CD8-positive, alpha-beta memory T cell (primary cell): ENCODE data around the gene B4GALNT4. TPM values are rescaled to one million over a fixed set of nuclear protein-coding genes. Genes with fewer than 3 reads are reported as not detected.
"Not testable (repeated sequence)": the region's sequence is repeated elsewhere in the genome, so short reads cannot be mapped to it uniquely, and the experiment has no call there.

ENCODE experiments used
- CTCF ChIA-PET: fragments of 350-600 bp; sonication (Branson Sonifier 250); formaldehyde crosslinking; loops from one replicate; lab custom pipeline; 2021; ENCODE audit warnings: antibody characterized with exemption; lab: Charles Lee
- POLR2A ChIA-PET: fragments of 350-600 bp; sonication (Branson Sonifier 250); formaldehyde crosslinking; loops from one replicate; lab custom pipeline; 2021; ENCODE audit warnings: antibody characterized with exemption; lab: Charles Lee
- DNase-seq, 5 donors: peaks; one replicate each; pipeline versions ENCODE4 v3.0.0 to v3.0.0-alpha.2; 2020 to 2022; ENCODE audit warnings: mixed read lengths in 1 of 5
- H3K27ac ChIP-seq: one replicate; pipeline ENCODE4 v1.7.0; 2013; ENCODE audit warnings: low read depth, mild to moderate bottlenecking, low read length, moderate library complexity
- H3K27me3 ChIP-seq: 2 replicates; pipeline ENCODE4 v1.7.0; 2013; ENCODE audit warnings: low read length, mild to moderate bottlenecking; ENCODE audit not compliant: insufficient read depth, poor library complexity, severe bottlenecking
- H3K36me3 ChIP-seq: 2 replicates; pipeline ENCODE4 v1.7.0; 2013; ENCODE audit warnings: mild to moderate bottlenecking, low read length, moderate library complexity; ENCODE audit not compliant: insufficient read depth
- H3K4me1 ChIP-seq: 2 replicates; pipeline ENCODE4 v1.7.0; 2013; ENCODE audit warnings: mild to moderate bottlenecking, low read length, moderate library complexity; ENCODE audit not compliant: insufficient read depth
- H3K4me3 ChIP-seq: 2 replicates; pipeline ENCODE4 v1.7.0; 2013; ENCODE audit warnings: mild to moderate bottlenecking, low read length
- H3K9me3 ChIP-seq: 2 replicates; pipeline ENCODE4 v1.7.0; 2013; ENCODE audit warnings: mild to moderate bottlenecking, low read length
- H3K27ac Mint-ChIP-seq, 8 donors: one replicate each; pipeline ENCODE4 v1.8.0; 2020 to 2021; ENCODE audit warnings: mixed read lengths in 8 of 8, mild to moderate bottlenecking in 6 of 8, inconsistent platforms in 3 of 8, moderate library complexity in 3 of 8
- H3K27me3 Mint-ChIP-seq, 2 donors: one replicate each; pipeline ENCODE4 v1.8.0; 2020 to 2021; ENCODE audit warnings: mixed read lengths in 2 of 2, mild to moderate bottlenecking in 1 of 2, moderate library complexity in 1 of 2
- H3K36me3 Mint-ChIP-seq, 3 donors: one replicate each; pipeline ENCODE4 v1.8.0; 2020 to 2021; ENCODE audit warnings: mixed read lengths in 3 of 3, inconsistent platforms in 1 of 3, mild to moderate bottlenecking in 1 of 3
- H3K4me1 Mint-ChIP-seq, 3 donors: one replicate each; pipeline ENCODE4 v1.8.0; 2020 to 2021; ENCODE audit warnings: mixed read lengths in 3 of 3, inconsistent platforms in 1 of 3, mild to moderate bottlenecking in 1 of 3
- H3K4me3 Mint-ChIP-seq, 7 donors: one replicate each; pipeline ENCODE4 v1.8.0; 2020 to 2021; ENCODE audit warnings: mixed read lengths in 7 of 7, mild to moderate bottlenecking in 6 of 7, moderate library complexity in 4 of 7, inconsistent platforms in 2 of 7
- H3K9me3 Mint-ChIP-seq, 5 donors: one replicate each; pipeline ENCODE4 v1.8.0; 2020 to 2022; ENCODE audit warnings: mixed read lengths in 5 of 5, mild to moderate bottlenecking in 3 of 5, moderate library complexity in 2 of 5, inconsistent platforms in 1 of 5
- polyA plus RNA-seq: library from polyadenylated mRNA; unstranded; fragments of 300-500 nt; fragmentation: Illumina TruSeq; gene quantifications from one replicate; pipeline ENCODE4 v1.2.3, GENCODE V29; 2021
- total RNA-seq, 2 experiments: library from RNA; stranded (reverse); gene quantifications; one replicate each; pipeline ENCODE4 v1.2.3, GENCODE V29; 2021

The B4GALNT4 gene, protein sequence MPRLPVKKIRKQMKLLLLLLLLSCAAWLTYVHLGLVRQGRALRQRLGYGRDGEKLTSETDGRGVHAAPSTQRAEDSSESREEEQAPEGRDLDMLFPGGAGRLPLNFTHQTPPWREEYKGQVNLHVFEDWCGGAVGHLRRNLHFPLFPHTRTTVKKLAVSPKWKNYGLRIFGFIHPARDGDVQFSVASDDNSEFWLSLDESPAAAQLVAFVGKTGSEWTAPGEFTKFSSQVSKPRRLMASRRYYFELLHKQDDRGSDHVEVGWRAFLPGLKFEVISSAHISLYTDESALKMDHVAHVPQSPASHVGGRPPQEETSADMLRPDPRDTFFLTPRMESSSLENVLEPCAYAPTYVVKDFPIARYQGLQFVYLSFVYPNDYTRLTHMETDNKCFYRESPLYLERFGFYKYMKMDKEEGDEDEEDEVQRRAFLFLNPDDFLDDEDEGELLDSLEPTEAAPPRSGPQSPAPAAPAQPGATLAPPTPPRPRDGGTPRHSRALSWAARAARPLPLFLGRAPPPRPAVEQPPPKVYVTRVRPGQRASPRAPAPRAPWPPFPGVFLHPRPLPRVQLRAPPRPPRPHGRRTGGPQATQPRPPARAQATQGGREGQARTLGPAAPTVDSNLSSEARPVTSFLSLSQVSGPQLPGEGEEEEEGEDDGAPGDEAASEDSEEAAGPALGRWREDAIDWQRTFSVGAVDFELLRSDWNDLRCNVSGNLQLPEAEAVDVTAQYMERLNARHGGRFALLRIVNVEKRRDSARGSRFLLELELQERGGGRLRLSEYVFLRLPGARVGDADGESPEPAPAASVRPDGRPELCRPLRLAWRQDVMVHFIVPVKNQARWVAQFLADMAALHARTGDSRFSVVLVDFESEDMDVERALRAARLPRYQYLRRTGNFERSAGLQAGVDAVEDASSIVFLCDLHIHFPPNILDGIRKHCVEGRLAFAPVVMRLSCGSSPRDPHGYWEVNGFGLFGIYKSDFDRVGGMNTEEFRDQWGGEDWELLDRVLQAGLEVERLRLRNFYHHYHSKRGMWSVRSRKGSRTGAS
- total RNA-seq: under 1 TPM; 0.47 to 0.81 TPM
- 0.31 TPM for polyA plus RNA-seq

DNA sequence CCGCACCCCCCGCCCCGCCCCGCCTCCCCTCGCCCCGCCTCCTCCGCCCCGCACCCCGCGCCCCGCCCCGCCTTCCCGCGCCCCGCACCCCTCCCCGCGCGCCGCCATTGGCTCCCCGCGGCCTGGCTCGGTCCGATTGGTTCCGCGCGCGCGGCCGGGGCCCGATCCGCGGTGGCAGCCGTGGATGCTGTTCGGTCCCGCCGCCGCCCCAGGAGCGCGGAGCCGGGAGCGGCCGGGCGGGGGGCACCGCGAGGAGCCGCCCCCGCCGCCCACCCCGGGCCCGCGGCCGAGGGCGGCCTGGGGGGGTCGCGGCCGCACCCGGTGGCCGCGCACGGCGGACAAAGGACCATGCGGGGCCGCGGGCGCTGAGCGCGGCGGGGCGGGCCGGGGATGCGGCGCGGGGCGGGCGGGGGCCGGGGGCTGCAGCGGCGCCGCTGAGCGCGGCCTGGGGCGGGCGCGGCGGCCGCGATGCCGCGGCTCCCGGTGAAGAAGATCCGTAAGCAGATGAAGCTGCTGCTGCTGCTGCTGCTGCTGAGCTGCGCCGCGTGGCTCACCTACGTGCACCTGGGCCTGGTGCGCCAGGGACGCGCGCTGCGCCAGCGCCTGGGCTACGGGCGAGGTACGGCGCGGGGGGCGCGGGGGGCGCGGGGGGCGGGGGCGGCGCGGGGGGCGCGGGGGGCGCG lies at the start of gene B4GALNT4:
B4GALNT4 (plus strand) TSS at position 164 of the 683 bp plus-strand sequence; CDS start at position 469, 305 bp downstream.
- Histone ChIP-seq H3K27ac (no peak within 1 kb of the TSS), H3K9me3 (no peaks in the 10 kb centered on the region), H3K27me3 (peaks cover 24% of the 10 kb centered on the region), H3K4me1 (peaks cover 17% of the 10 kb centered on the region), H3K36me3 (no peaks in the 10 kb centered on the region), H3K4me3 (no peak within 1 kb of the TSS)
- Mint-ChIP-seq H3K27ac (peak within 1 kb of the TSS in 6 of 8 donors; percentile 45 to 71 (median 58)), H3K9me3 (no peaks in the 10 kb centered on the region), H3K27me3 (peaks cover 31 to 44% of the 10 kb centered on the region in 2 donors), H3K36me3 (no peaks in the 10 kb centered on the region), H3K4me1 (peaks cover 11 to 16% (median 15%) of the 10 kb centered on the region in 3 donors), H3K4me3 (peak within 1 kb of the TSS; percentile 72 to 86 (median 78))
- ChIA-PET CTCF (no interaction called here), POLR2A (interaction anchor here (0.8 kb wide), 1 partner anchor 27 kb away, joined by 3 read pairs; no protein-coding TSS in a partner anchor)
- DNase-seq: no peak

DNA sequence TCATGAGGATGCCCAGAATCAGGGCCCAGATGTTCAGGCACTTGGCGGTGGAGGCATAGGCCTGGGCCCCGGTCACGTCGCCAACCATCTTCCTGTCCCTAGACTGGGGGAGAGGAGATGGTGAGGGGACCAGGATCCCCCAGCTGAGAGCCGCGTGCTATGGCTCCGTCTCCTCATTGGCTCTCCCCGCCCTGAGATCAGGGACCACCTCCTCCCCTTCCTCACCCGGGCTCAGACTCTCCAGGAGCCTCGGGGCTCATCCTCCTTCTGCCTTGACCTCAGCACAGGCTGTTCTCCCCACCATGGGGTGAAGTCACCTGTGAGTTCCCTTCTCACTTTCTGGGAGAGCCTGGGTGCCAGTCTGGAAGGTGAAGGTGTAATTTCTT lies 49.4 kb upstream of the B4GALNT4 start:
- DNase-seq, H3K27me3 Mint-ChIP-seq, H3K9me3 ChIP-seq, H3K27me3 ChIP-seq, H3K27ac ChIP-seq, H3K9me3 Mint-ChIP-seq, POLR2A ChIA-PET, H3K36me3 ChIP-seq: not testable (repeated sequence)
- Histone ChIP-seq H3K4me3 (peak overlapping the region; percentile 16), H3K4me1 (peaks cover 28% of the 10 kb centered on the region)
- peaks cover 29 to 48% (median 40%) of the 10 kb centered on the region in 3 donors for H3K4me1 Mint-ChIP-seq
- H3K27ac Mint-ChIP-seq: peak overlapping the region; percentile 84 to 98 (median 95)
- peaks cover 5 to 14% (median 9%) of the 10 kb centered on the region in 3 donors for H3K36me3 Mint-ChIP-seq
- peak overlapping the region; percentile 82 to 94 (median 89) for H3K4me3 Mint-ChIP-seq
- CTCF ChIA-PET: interaction anchor here (1.2 kb wide), 1 partner anchor 10 kb away, joined by 3 read pairs; no protein-coding TSS in a partner anchor

DNA sequence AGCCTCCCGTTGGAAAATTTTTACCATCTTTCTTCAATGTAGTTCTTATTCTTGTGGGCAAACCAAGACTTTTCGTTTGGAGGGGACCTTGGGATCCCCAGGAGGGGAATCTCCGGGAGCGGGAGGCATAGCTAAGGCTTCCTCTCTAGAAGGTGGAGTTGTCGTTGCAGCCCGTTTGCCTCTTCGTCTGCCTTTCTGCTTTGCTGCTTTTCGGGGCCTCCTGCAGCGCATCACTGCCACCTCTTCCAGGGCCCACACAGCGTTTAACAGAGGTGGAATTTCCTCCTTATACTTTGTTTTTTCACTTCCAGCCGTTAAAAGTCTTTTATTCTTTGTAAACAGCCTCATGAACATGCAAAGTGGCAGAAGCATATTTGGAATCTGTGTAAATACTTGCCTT lies 45.1 kb upstream of the B4GALNT4 start:
- DNase-seq: no peak
- Histone ChIP-seq H3K36me3 (no peaks in the 10 kb centered on the region), H3K27ac (peak overlapping the region; percentile 55), H3K4me1 (peaks cover 38% of the 10 kb centered on the region), H3K27me3 (no peaks in the 10 kb centered on the region), H3K9me3 (no peaks in the 10 kb centered on the region), H3K4me3 (no peak overlapping the region)
- H3K27me3 Mint-ChIP-seq: no peaks in the 10 kb centered on the region
- H3K9me3 Mint-ChIP-seq: no peaks in the 10 kb centered on the region
- H3K27ac Mint-ChIP-seq: peak overlapping the region in 1 of 8 donors; percentile 79
- peaks cover 43 to 63% (median 52%) of the 10 kb centered on the region in 3 donors for H3K4me1 Mint-ChIP-seq
- H3K36me3 Mint-ChIP-seq: peaks cover 0 to 2% (median 0%) of the 10 kb centered on the region in 3 donors
- peak overlapping the region in 1 of 7 donors; percentile 43 for H3K4me3 Mint-ChIP-seq
- ChIA-PET POLR2A (no interaction called here), CTCF (interaction anchor here (1.3 kb wide), 1 partner anchor 9 kb away, joined by 4 read pairs; no protein-coding TSS in a partner anchor)

DNA sequence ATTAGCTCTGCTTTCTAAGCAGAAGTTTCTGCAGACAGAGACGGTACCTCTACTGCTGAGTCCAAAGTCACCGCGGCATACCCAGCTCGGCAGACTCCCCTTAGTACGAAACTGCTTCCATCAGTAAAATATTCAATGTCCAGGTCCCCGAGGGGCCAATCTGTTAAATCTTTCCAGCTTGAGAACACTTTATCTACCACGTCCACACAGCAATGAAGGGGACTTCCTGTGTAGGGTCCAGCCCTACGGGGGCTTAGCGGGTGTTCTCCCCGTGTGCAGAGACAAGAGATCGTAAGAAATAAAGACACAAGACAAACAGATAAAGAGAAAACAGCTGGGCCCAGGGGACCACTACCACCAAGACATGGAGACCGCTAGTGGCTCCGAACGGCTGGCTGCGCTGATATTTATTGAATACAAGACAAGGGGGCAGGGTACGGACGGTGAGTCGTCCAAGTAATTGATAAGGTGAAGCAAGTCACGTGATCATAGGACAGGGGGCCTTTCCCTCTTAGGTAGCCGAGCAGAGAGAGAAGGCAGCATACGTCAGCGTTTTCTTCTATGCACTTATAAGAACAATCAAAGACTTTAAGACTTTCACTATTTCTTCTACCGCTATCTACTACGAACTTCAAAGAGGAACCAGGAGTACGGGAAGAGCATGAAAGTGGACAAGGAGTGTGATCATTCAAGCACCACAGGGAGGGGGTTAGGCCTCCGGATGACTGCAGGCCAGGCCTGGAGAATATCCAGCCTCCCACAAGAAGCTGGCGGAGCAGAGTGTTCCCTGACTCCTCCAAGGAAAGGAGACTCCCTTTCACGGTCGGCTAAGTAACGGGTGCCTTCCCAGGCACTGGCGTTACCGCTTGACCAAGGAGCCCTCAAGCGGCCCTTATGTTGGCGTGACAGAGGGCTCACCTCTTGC lies 44.4 kb upstream of the B4GALNT4 start:
- H3K4me3 ChIP-seq, DNase-seq, H3K27me3 ChIP-seq, H3K9me3 ChIP-seq, H3K36me3 Mint-ChIP-seq, POLR2A ChIA-PET, H3K9me3 Mint-ChIP-seq, H3K36me3 ChIP-seq, H3K27me3 Mint-ChIP-seq: not testable (repeated sequence)
- Mint-ChIP-seq H3K4me1 (peaks cover 47 to 64% (median 54%) of the 10 kb centered on the region in 3 donors), H3K4me3 (peak overlapping the region in 3 of 7 donors; percentile 29 to 43 (median 32)), H3K27ac (peak overlapping the region; percentile 9 to 79 (median 59))
- CTCF ChIA-PET: interaction anchor here (1.3 to 1.4 kb wide), 2 partner anchors 10 to 31 kb away, joined by 3 to 4 read pairs; no protein-coding TSS in a partner anchor
- Histone ChIP-seq H3K27ac (peak overlapping the region; percentile 55), H3K4me1 (peaks cover 40% of the 10 kb centered on the region)

DNA sequence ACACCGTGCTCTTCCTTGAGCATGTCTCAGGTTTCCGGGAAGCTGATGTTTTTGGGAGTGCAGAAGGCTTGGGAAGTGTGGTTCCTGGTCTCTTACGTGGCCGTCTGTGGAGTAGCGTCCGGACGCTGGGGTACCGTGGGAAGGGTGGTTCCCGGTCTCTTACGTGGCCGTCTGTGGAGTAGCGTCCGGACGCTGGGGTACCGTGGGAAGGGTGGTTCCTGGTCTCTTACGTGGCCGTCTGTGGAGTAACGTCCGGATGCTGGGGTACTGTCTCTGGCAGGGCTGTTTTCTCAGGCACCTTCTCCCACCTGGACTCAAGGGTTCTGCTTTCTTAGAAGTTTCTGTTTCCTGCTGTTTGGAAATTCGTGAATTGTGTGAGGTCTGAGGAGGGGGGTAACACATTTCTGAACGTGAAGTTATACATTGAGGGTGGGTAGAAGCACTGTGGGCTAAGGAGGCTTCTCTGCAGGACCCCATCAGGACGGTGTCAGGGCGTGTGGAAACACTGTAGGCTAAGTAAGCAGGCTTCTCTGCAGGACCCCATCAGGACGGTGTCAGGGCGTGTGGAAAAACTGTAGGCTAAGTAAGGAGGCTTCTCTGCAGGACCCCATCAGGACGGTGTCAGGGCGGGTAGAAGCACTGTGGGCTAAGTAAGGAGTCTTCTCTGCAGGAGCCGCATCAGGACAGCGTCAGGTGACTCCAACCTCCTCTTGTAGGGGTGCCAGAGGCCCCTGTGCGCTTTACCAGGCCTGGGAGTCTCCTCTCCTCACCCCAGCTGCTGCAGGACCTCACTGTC lies 43.3 kb upstream of the B4GALNT4 start:
- H3K27me3 ChIP-seq: no peaks in the 10 kb centered on the region
- no peaks in the 10 kb centered on the region for H3K36me3 ChIP-seq
- H3K4me3 Mint-ChIP-seq: peak overlapping the region in 6 of 7 donors; percentile 46 to 81 (median 69)
- H3K9me3 Mint-ChIP-seq: no peaks in the 10 kb centered on the region
- no peaks in the 10 kb centered on the region for H3K9me3 ChIP-seq
- no peaks in the 10 kb centered on the region for H3K27me3 Mint-ChIP-seq
- peaks cover 52 to 64% (median 55%) of the 10 kb centered on the region in 3 donors for H3K4me1 Mint-ChIP-seq
- peak overlapping the region; percentile 55 for H3K4me3 ChIP-seq
- H3K27ac ChIP-seq: peak overlapping the region; percentile 78
- ChIA-PET POLR2A (interaction anchor here (1.5 kb wide), 2 partner anchors 9 to 14 kb away, joined by 4 to 7 read pairs; no protein-coding TSS in a partner anchor), CTCF (interaction anchor here (1.3 to 1.9 kb wide), 3 partner anchors 29 to 125 kb away, joined by 3 to 5 read pairs (median 3); no protein-coding TSS in a partner anchor)
- H3K4me1 ChIP-seq: peaks cover 51% of the 10 kb centered on the region
- DNase-seq: no peak
- H3K27ac Mint-ChIP-seq: peak overlapping the region; percentile 90 to 99 (median 95)
- no peaks in the 10 kb centered on the region for H3K36me3 Mint-ChIP-seq

DNA sequence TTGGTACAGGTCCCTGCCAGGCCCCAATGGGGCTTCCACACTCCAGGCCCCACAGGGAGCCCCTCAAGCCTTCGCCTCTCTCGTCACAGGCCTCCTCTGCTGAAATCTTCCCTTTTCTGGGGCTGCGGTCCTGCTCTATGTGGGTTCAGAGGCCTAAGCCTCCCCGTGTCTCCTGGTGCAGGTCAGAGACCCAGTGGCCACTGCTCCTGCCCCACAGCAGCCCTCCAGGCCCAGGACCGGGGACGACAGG lies 42.8 kb upstream of the B4GALNT4 start:
- no peak for DNase-seq
- peak overlapping the region in 6 of 7 donors; percentile 62 to 81 (median 74) for H3K4me3 Mint-ChIP-seq
- Histone ChIP-seq H3K4me3 (peak overlapping the region; percentile 55), H3K9me3 (no peaks in the 10 kb centered on the region), H3K4me1 (peaks cover 56% of the 10 kb centered on the region), H3K27ac (peak overlapping the region; percentile 78), H3K27me3 (no peaks in the 10 kb centered on the region), H3K36me3 (no peaks in the 10 kb centered on the region)
- no peaks in the 10 kb centered on the region for H3K36me3 Mint-ChIP-seq
- ChIA-PET POLR2A (interaction anchor here (1.5 kb wide), 2 partner anchors 10 to 14 kb away, joined by 4 to 7 read pairs; no protein-coding TSS in a partner anchor), CTCF (interaction anchor here (1.3 to 2.1 kb wide), 4 partner anchors 9 to 124 kb away, joined by 3 to 10 read pairs (median 6); no protein-coding TSS in a partner anchor)
- H3K4me1 Mint-ChIP-seq: peaks cover 57 to 69% (median 59%) of the 10 kb centered on the region in 3 donors
- H3K9me3 Mint-ChIP-seq: no peaks in the 10 kb centered on the region
- peak overlapping the region; percentile 90 to 99 (median 95) for H3K27ac Mint-ChIP-seq
- no peaks in the 10 kb centered on the region for H3K27me3 Mint-ChIP-seq
